GM18502 (cell line): ENCODE measurements around the gene USP7.
A peak's percentile ranks its signal among the peaks of the same experiment; 100 is the strongest.
"Not testable (repeated sequence)": the region's sequence is repeated elsewhere in the genome, so short reads cannot be mapped to it uniquely, and the experiment has no call there.

Source experiments
- ATAC-seq: cut with Tn5 transposase; IDR thresholded peaks from one replicate; pipeline ENCODE4 v1.9.1; 2021; ENCODE audit warnings: mild to moderate bottlenecking; ENCODE audit not compliant: unreplicated experiment, poor library complexity

Gene USP7

GRCh38 chr16:8963821-8964441 lies at the start of gene USP7:
Gene USP7 (minus strand): TSS chr16:8963906. CDS start chr16:8963285, 621 bp downstream.
- ATAC-seq = peak; percentile 82

GRCh38 chr16:9013508-9013864 lies 49.8 kb upstream of the USP7 start:
- no peak for ATAC-seq

- ATAC-seq = no peak
These were observed 49.3 kb upstream of the USP7 start for GRCh38 chr16:9012848-9013507.

- ATAC-seq = no peak
These were observed 48.6 kb upstream of the USP7 start for GRCh38 chr16:9012330-9012729.

DNA sequence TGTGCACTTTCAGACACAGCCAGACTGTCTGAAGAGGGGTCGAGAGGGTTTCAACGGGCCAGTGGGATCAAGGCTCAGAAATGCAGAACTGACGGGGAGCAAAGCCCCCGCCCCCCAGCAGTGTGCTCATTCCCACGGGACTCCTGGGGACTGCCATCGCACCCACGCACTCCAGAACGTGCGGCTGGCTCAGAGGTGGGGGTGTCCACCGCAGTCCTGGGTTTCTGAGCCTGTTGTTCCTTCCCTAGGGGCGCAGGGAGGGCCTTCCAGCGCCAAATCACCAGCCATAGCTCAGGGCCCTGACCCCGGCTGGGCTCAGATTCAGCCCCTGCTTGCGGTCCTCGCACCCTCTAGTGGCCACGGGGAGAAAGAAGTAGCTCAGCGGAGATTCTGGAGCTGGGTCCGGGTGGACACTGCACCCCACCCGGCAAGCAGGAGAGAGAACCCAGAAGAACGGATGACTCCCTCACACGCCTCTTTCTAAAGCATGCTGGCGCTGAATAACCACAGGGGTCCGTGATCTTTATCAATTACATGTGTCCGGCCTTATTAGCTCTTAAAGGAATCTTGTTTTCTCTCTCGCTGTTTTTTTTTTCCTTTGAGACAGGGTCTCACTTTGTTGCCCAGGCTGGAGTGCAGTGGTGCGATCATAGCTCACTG lies 45.0 kb upstream of the USP7 start:
- peak; percentile 91 for ATAC-seq

- no peak for ATAC-seq
These were observed 43.6 kb upstream of the USP7 start for GRCh38 chr16:9007177-9007794.

DNA sequence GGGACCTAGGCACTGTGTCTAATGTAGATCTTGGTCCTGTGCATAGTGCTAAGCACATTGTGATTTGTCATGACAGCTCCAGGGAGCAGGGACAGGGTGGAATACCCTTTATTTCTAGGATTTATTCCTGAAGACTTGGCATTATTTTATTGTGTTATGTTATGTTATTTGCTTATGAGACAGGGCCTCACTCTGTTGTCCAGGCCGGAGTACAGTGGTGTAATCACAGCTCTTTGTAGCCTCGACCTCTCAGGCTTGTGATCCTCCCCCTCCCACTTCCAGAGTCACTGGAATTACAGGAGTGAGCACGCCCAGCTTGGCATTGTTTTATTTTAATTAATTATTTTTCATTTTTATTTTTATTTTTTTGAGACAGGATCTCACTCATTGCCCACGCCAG lies 40.5 kb upstream of the USP7 start:
- ATAC-seq = no peak

DNA sequence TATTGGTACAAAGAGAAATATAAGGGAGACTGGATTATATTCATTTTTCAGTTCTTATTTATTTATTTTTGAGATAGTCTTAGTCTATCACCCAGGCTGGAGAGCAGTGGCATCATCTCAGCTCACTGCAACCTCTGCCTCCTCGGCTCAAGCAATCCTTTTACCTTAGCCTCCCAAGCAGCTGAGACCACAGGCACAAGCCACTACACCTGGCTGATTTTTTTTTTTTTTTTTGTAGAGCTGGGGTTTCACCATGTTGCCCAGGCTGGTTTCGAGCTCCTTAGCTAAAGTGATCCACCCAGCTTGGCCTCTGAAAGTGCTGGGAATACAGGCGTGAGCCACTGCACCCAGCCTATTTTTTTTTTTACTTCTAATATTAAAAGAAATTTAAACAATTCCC lies 40.1 kb upstream of the USP7 start:
- no peak for ATAC-seq

- no peak for ATAC-seq
These were observed 39.6 kb upstream of the USP7 start for GRCh38 chr16:9003322-9003721.

DNA sequence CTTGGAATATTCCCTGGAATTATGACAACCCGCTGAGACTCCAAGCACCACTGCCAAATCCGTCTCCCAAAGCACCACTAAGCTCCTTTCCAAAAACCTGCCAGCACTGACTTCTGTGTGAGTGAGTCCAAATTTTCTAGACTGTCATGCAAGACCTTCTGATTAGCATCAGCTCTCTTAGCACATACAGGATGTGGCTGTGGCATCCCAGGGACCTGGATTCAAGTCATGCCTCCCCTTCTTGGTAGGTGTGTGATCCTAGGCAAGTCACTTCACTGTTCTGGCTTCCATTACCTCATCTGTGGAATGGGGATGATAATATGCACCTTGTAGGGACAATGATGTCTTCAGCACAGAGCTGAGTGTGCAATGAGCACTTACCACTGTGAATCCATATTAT lies 38.3 kb upstream of the USP7 start:
- no peak for ATAC-seq

DNA sequence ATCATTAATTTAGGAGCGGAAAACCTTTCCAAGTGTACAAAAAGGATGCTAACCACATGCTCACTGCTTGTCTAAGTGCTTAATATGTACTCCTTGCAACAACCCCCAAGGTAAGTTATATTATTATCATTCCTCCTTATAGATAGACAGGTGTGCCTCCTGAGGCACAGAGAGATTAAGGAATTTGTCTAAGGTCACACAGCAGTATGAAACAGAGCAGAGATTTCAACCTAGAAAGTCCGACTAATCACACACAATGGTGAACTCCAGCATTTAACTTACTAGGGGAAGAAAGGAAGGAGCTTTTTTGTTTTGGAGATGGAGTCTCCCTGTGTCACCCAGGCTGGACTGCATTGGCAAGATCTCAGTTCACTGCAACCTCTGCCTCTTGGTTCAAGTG lies 37.0 kb upstream of the USP7 start:
- no peak for ATAC-seq

GRCh38 chr16:8999800-9000199 lies 36.1 kb upstream of the USP7 start:
- no peak for ATAC-seq

GRCh38 chr16:8998108-8998507 lies 34.4 kb upstream of the USP7 start:
- no peak for ATAC-seq

DNA sequence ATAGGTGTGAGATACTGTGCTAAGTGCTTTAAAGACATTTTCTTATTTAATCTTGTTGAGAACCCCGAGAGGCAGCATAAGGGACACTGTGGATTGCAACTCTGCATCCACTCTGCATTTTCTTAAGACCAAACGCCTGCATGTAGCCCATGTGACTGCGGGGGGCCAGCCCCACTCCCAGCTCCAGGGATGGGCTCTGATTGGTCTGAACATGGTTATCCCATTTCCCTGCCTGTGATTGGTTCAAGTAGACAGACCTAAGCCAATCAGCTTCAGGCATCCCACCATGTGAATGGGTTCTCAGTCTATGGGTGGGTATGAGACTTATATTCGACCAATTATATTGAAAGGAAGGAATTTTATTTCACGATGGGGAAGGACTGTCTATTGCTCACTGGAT lies 33.2 kb upstream of the USP7 start:
- ATAC-seq = no peak

DNA sequence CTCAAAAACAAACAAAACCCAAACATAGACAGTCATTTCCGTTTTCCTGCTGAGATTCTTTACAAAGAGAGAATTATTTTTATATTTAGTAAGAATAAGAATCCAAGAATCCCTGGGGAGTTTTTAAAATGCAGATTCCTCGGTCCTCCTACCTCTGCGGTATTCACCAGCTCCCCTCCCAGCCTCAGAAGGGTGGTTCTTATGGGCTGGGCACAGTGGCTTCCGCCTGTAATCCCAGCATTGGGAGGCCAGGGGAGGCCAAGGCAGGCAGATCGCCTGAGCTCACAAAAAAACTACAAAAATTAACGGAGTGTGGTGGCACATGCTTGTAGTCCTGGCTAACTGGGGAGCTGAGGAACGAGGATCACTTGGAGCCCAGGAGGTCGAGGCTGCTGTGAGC lies 26.7 kb upstream of the USP7 start:
- ATAC-seq = no peak

- ATAC-seq = no peak
These were observed 25.6 kb upstream of the USP7 start for GRCh38 chr16:8989099-8989878.

DNA sequence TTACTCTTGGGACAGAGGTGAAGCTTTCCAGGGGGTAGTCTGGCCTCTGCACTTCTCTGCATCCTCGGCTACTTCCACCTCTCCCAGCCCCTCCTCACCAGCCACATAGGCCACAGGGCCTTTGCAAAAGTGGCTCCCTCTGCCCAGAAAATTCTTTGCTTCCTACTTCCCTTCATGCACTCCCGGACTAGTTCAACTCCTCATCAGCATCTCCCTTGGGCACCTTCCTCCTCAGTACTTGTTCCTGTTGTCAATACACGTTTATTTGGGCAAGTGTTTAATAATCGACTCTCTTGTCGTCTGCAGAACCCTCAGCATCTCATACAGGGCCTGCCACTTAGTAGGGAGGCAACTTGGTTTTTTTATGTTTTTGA lies 23.1 kb upstream of the USP7 start:
- no peak for ATAC-seq

GRCh38 chr16:8986111-8986510 lies 22.4 kb upstream of the USP7 start:
- no peak for ATAC-seq

- no peak for ATAC-seq
These were observed 19.1 kb upstream of the USP7 start for GRCh38 chr16:8982816-8983215.

DNA sequence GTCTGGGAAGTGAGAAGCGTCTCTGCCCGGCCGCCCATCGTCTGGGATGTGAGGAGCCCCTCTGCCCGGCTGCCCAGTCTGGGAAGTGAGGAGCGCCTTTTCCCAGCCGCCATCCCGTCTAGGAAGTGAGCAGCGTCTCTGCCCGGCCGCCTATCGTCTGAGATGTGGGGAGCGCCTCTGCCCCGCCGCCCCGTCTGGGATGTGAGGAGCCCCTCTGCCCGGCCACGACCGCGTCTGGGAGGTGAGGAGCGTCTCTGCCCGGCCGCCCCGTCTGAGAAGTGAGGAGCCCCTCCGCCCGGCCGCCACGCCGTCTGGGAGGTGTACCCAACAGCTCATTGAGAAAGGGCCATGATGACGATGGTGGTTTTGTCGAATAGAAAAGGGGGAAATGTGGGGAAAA lies 18.2 kb upstream of the USP7 start:
- not testable (repeated sequence) for ATAC-seq

DNA sequence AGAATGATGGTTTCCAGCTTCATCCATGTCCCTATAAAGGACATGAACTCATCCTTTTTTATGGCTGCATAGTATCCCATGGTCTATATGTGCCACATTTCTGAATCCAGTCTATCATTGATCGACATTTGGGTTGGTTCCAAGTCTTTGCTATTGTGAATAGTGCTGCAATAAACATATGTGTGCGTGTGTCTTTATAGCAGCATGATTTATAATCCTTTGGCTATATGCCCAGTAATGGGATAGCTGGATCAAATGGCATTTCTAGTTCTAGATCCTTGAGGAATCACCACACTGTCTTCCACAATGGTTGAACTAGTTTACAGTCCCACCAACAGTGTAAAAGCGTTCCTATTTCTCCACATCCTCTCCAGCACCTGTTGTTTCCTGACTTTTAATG lies 12.5 kb upstream of the USP7 start:
- ATAC-seq = not testable (repeated sequence)
